Fibroblast of lung (primary cell): ENCODE measurements around the gene BMERB1. TPM values are rescaled to one million over a fixed set of nuclear protein-coding genes. Genes with fewer than 3 reads are reported as not detected.

Experiments
- DNase-seq, 2 donors: peaks; one replicate each; pipeline versions ENCODE4 v3.0.0 to v3.0.0-alpha.2; 2010; ENCODE audit warnings: low read depth in 2 of 2
- H2AFZ ChIP-seq: 2 replicates; pipeline ENCODE4 v1.5.1; 2012; ENCODE audit warnings: low read length, control low read depth, inconsistent platforms
- H3K27ac ChIP-seq: 2 replicates; pipeline ENCODE4 v1.5.1; 2011; ENCODE audit warnings: low read length, control low read depth; ENCODE audit not compliant: insufficient read depth
- H3K27me3 ChIP-seq: 2 replicates; pipeline ENCODE4 v1.5.1; 2011; ENCODE audit warnings: mild to moderate bottlenecking, low read length; ENCODE audit not compliant: control insufficient read depth, insufficient read depth
- H3K36me3 ChIP-seq: 2 replicates; pipeline ENCODE4 v1.5.1; 2011; ENCODE audit warnings: low read length; ENCODE audit not compliant: control insufficient read depth, insufficient read depth
- H3K4me1 ChIP-seq: 2 replicates; pipeline ENCODE4 v1.5.1; 2011; ENCODE audit warnings: low read length; ENCODE audit not compliant: control insufficient read depth, insufficient read depth; ENCODE audit errors: extremely low read depth
- H3K4me2 ChIP-seq: 2 replicates; pipeline ENCODE4 v1.5.1; 2011; ENCODE audit warnings: low read length, control low read depth; ENCODE audit not compliant: insufficient read depth; ENCODE audit errors: extremely low read depth
- H3K4me3 ChIP-seq, 4 experiments: fragments of 200-600 bp in 1 of 4; sonication (generic) in 1 of 4; replicated peaks in 1 of 4; 2 replicates each; pipeline ENCODE4 v1.5.1; 2011 to 2016; ENCODE audit warnings: low read length in 4 of 4, low read depth in 3 of 4, mild to moderate bottlenecking in 3 of 4, control low read depth in 2 of 4, inconsistent platforms in 1 of 4, mixed read lengths in 1 of 4; ENCODE audit not compliant: insufficient read depth in 1 of 4; ENCODE audit errors: control extremely low read depth in 1 of 4
- H3K79me2 ChIP-seq: 2 replicates; pipeline ENCODE4 v1.5.1; 2012; ENCODE audit warnings: mild to moderate bottlenecking, low read length, inconsistent platforms; ENCODE audit not compliant: control insufficient read depth, insufficient read depth
- H3K9ac ChIP-seq: 2 replicates; pipeline ENCODE4 v1.5.1; 2011; ENCODE audit warnings: mild to moderate bottlenecking, low read length, control low read depth; ENCODE audit not compliant: insufficient read depth
- H3K9me3 ChIP-seq: 2 replicates; pipeline ENCODE4 v1.5.1; 2012; ENCODE audit warnings: low read depth, low read length; ENCODE audit not compliant: control insufficient read depth, insufficient read depth
- H4K20me1 ChIP-seq: 2 replicates; pipeline ENCODE4 v1.5.1; 2011; ENCODE audit warnings: low read length; ENCODE audit not compliant: control insufficient read depth, insufficient read depth; ENCODE audit errors: extremely low read depth
- EZH2 ChIP-seq: IDR thresholded peaks from 2 replicates; pipeline ENCODE4 v1.5.1; 2012; ENCODE audit warnings: low read length, control low read depth, mild to moderate bottlenecking; ENCODE audit errors: missing control alignments
- polyA plus RNA-seq, 2 donors: library from polyadenylated mRNA; depleted of rRNA in 1 of 2; stranded (reverse) in 1 of 2; unstranded in 1 of 2; fragments of >200 nt; gene quantifications; 2 replicates each; pipeline ENCODE4 v1.2.1, GENCODE V29; 2011 to 2012; ENCODE audit warnings: missing spikeins in 1 of 2
- total RNA-seq: library from RNA; depleted of rRNA; stranded (reverse); fragments of >200 nt; gene quantifications from 2 replicates; pipeline ENCODE4 v1.2.1, GENCODE V29; 2014
- TF ChIP-seq, protein P1 (sequence below), 2 donors: IDR thresholded peaks in 1 of 2; conservative IDR thresholded peaks in 1 of 2; 1 replicate in 1 of 2; 2 replicates in 1 of 2; pipeline ENCODE4 v1.5.1; 2011 to 2012; ENCODE audit warnings: low read length in 2 of 2, control low read depth in 1 of 2, inconsistent platforms in 1 of 2, low read depth in 1 of 2, mild to moderate bottlenecking in 1 of 2

BMERB1 gene
- total and polyA plus RNA-seq, 2 donors (not counting 1 experiment from before 2014, with no cell fraction given): 39.1 to 46.0 TPM

DNA sequence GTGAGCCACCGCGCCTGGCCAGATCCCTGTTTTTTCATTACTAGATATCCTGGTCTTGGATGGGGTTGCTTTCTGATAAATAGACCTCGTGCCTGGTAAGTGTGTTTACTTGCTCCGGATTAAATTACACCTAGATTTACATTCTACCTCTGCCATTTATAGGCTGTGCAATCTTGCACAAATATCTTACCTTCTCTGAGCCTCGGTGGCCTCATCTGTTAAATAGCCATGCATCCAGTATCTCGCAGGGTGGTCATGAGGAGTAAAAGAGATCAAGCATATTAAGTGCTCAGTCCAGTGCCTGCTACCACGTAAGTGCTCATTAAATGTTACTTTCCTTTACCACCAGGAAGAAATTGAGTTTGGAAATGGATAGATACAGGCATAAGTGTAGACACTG lies 98.4 kb downstream of the BMERB1 start:
- Histone ChIP-seq H3K9me3 (no peaks in the 10 kb centered on the region), H4K20me1 (no peaks in the 10 kb centered on the region), H3K36me3 (no peaks in the 10 kb centered on the region), H3K79me2 (no peaks in the 10 kb centered on the region), H3K4me3 (no peak overlapping the region), H3K27ac (no peak overlapping the region), H3K4me1 (no peaks in the 10 kb centered on the region), H3K4me2 (no peak overlapping the region), H3K9ac (no peak overlapping the region), H2AFZ (no peak overlapping the region), H3K27me3 (no peaks in the 10 kb centered on the region)
- no peak for DNase-seq
- no peak for TF ChIP-seq EZH2
- TF ChIP-seq, protein P1, sequence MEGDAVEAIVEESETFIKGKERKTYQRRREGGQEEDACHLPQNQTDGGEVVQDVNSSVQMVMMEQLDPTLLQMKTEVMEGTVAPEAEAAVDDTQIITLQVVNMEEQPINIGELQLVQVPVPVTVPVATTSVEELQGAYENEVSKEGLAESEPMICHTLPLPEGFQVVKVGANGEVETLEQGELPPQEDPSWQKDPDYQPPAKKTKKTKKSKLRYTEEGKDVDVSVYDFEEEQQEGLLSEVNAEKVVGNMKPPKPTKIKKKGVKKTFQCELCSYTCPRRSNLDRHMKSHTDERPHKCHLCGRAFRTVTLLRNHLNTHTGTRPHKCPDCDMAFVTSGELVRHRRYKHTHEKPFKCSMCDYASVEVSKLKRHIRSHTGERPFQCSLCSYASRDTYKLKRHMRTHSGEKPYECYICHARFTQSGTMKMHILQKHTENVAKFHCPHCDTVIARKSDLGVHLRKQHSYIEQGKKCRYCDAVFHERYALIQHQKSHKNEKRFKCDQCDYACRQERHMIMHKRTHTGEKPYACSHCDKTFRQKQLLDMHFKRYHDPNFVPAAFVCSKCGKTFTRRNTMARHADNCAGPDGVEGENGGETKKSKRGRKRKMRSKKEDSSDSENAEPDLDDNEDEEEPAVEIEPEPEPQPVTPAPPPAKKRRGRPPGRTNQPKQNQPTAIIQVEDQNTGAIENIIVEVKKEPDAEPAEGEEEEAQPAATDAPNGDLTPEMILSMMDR (conservative IDR thresholded peaks at IDR 0.05 in 1 of 2, IDR thresholded peaks at IDR 0.05 in 1 of 2; ENCODE audit: low read depth in 1 of 2, low read length in 2 of 2): no peak

DNA sequence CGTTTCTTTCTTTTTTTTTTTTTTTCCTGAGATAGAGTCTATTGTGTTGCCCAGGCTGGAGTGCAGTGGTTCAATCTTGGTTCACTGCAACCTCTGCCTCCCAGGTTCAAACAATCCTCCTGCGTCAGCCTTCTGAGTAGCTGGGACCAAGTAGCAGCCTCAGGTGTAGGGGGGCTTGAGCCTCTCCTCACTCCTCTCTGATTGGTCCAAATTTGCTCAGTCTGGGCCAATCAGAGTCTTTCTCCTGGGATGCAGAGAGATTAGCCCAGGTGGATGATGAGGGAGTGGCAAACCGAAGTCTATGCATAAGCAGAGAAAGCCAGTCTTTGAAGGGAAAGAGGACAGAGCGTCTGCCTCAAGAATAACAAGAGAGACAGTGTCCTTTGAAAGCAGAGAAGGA lies 99.0 kb downstream of the BMERB1 start:
- Histone ChIP-seq H2AFZ (no peak overlapping the region), H3K9ac (no peak overlapping the region), H3K4me1 (no peaks in the 10 kb centered on the region), H3K9me3 (no peaks in the 10 kb centered on the region), H3K4me2 (no peak overlapping the region), H3K79me2 (no peaks in the 10 kb centered on the region), H4K20me1 (no peaks in the 10 kb centered on the region), H3K36me3 (no peaks in the 10 kb centered on the region), H3K27ac (no peak overlapping the region), H3K27me3 (no peaks in the 10 kb centered on the region), H3K4me3 (no peak overlapping the region)
- TF ChIP-seq EZH2: no peak
- DNase-seq: no peak

DNA sequence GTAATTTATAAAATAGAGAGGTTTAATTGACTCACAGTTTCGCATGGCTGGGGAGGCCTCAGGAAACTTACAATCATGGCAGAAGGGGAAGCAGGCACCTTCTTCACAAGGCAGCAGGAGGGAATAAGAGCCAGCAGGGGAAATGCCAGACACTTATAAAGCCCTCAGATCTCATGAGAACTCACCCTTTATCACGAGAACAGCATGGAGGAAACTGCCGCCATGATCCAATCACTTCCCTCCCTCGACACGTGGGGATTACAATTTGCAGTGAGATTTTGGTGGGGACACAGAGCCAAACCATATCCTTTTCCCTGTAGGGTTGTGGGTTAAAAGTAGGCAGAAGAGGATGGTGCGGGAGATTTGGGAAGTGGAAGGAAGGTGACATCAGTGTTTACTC lies 101.4 kb downstream of the BMERB1 start:
- H3K27me3 ChIP-seq: no peaks in the 10 kb centered on the region
- no peaks in the 10 kb centered on the region for H3K4me1 ChIP-seq
- no peak overlapping the region for H3K4me2 ChIP-seq
- no peaks in the 10 kb centered on the region for H3K79me2 ChIP-seq
- TF ChIP-seq, protein P1 (conservative IDR thresholded peaks at IDR 0.05 in 1 of 2, IDR thresholded peaks at IDR 0.05 in 1 of 2; ENCODE audit: low read depth in 1 of 2, low read length in 2 of 2): no peak
- no peak for TF ChIP-seq EZH2
- H3K9ac ChIP-seq: no peak overlapping the region
- no peak overlapping the region for H3K27ac ChIP-seq
- no peaks in the 10 kb centered on the region for H4K20me1 ChIP-seq
- H3K36me3 ChIP-seq: no peaks in the 10 kb centered on the region
- no peak for DNase-seq
- no peaks in the 10 kb centered on the region for H3K9me3 ChIP-seq
- H3K4me3 ChIP-seq: no peak overlapping the region
- H2AFZ ChIP-seq: no peak overlapping the region
